ENCODE data around the gene CNTN4. TPM values are rescaled to one million over a fixed set of nuclear protein-coding genes. Genes with fewer than 3 reads are reported as not detected.

Gene CNTN4
- total RNA-seq, 1 experiment from 2014 or later: 1.6 TPM

GRCh38 chr3:2465842-2466241, 367.2 kb downstream of the CNTN4 start:
- Histone ChIP-seq H3K56ac (ENCODE audit: insufficient read length, low read depth, low read length) (no peak overlapping the region), H3K9me3 (ENCODE audit: control insufficient read depth, low read depth, low read length) (no peaks in the 10 kb centered on the region), H3K4me2 (ENCODE audit: insufficient read depth, insufficient read length, low read length) (no peak overlapping the region), H4K20me1 (ENCODE audit: control insufficient read depth, insufficient read depth, insufficient read length) (no peaks in the 10 kb centered on the region), H3K18ac (ENCODE audit: insufficient read length, low read depth, low read length) (no peak overlapping the region), H3K79me2 (ENCODE audit: insufficient read depth, low read length) (no peaks in the 10 kb centered on the region), H2BK5ac (ENCODE audit: insufficient read length, low read length) (no peak overlapping the region), H2AFZ (ENCODE audit: low read length) (no peak overlapping the region), H3K23ac (ENCODE audit: insufficient read length, low read depth, low read length) (no peak overlapping the region), H4K91ac (ENCODE audit: insufficient read length, low read depth, low read length) (no peak overlapping the region), H3K9ac (ENCODE audit: extremely low read depth, insufficient read length, low read length) (no peak overlapping the region), H3K27me3 (ENCODE audit: insufficient read depth, low read length) (no peaks in the 10 kb centered on the region), H3K79me1 (ENCODE audit: insufficient read depth, low read depth, low read length, poor library complexity, severe bottlenecking) (no peaks in the 10 kb centered on the region), H2BK20ac (ENCODE audit: low read depth, low read length, poor library complexity, severe bottlenecking) (no peak overlapping the region), H3K14ac (ENCODE audit: insufficient read depth, low read length) (no peak overlapping the region), H4K8ac (replicated peaks; ENCODE audit: insufficient read length, low read depth, low read length) (no peak overlapping the region), H2BK15ac (ENCODE audit: low read depth, low read length) (no peak overlapping the region), H3K23me2 (ENCODE audit: insufficient read length, low read depth, low read length, poor library complexity, severe bottlenecking) (no peaks in the 10 kb centered on the region), H3T11ph (ENCODE audit: low read length) (no peak overlapping the region), H2BK120ac (ENCODE audit: low read depth, low read length, poor library complexity, severe bottlenecking) (no peak overlapping the region), H3K4me1 (ENCODE audit: insufficient read depth, low read length) (no peaks in the 10 kb centered on the region), H3K27ac (ENCODE audit: insufficient read length, low read depth, low read length) (no peak overlapping the region), H2BK12ac (ENCODE audit: insufficient read length, low read depth, low read length) (no peak overlapping the region), H3K4ac (ENCODE audit: low read depth, low read length) (no peak overlapping the region), H2AK5ac (ENCODE audit: insufficient read length, low read length) (no peak overlapping the region), H4K5ac (ENCODE audit: insufficient read length, low read depth, low read length) (no peak overlapping the region)
- no peak overlapping the region for H3K27ac Mint-ChIP-seq
- WGBS (ENCODE audit: extremely low coverage, insufficient read length, low lambda C conversion rate): no CpG with 5 or more reads among the region's 1 CpG
- no peaks in the 10 kb centered on the region for H3K9me3 Mint-ChIP-seq
- DNase-seq: no peak
- H3K27me3 Mint-ChIP-seq (ENCODE audit: low read depth): no peaks in the 10 kb centered on the region
- no peak overlapping the region for H3K4me3 Mint-ChIP-seq
- H3K4me1 Mint-ChIP-seq: no peaks in the 10 kb centered on the region
- TF ChIP-seq, protein P1, sequence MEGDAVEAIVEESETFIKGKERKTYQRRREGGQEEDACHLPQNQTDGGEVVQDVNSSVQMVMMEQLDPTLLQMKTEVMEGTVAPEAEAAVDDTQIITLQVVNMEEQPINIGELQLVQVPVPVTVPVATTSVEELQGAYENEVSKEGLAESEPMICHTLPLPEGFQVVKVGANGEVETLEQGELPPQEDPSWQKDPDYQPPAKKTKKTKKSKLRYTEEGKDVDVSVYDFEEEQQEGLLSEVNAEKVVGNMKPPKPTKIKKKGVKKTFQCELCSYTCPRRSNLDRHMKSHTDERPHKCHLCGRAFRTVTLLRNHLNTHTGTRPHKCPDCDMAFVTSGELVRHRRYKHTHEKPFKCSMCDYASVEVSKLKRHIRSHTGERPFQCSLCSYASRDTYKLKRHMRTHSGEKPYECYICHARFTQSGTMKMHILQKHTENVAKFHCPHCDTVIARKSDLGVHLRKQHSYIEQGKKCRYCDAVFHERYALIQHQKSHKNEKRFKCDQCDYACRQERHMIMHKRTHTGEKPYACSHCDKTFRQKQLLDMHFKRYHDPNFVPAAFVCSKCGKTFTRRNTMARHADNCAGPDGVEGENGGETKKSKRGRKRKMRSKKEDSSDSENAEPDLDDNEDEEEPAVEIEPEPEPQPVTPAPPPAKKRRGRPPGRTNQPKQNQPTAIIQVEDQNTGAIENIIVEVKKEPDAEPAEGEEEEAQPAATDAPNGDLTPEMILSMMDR (conservative IDR thresholded peaks at IDR 0.05): no peak
- H3K36me3 Mint-ChIP-seq (ENCODE audit: insufficient read depth in 1 of 3, low read depth in 3 of 3): no peaks in the 10 kb centered on the region

Measured in H9 (cell line).